CD4-positive, alpha-beta T cell (primary cell): ENCODE measurements around the gene CFAP53. TPM values are rescaled to one million over a fixed set of nuclear protein-coding genes. Genes with fewer than 3 reads are reported as not detected.

Experiments
- ATAC-seq: fragments of 200-7000 bp; cut with Tn5 transposase; one replicate; pipeline ENCODE4 v1.10.0; 2022; ENCODE audit warnings: mild to moderate bottlenecking; ENCODE audit not compliant: poor library complexity
- CTCF ChIA-PET: fragments of 350-600 bp; sonication (Branson Sonifier 250); formaldehyde crosslinking; loops from one replicate; lab custom pipeline; 2021; ENCODE audit warnings: antibody characterized with exemption, inconsistent platforms; lab: Charles Lee
- POLR2A ChIA-PET: fragments of 350-600 bp; sonication (Branson Sonifier 250); formaldehyde crosslinking; loops from one replicate; lab custom pipeline; 2021; ENCODE audit warnings: antibody characterized with exemption, inconsistent platforms; lab: Charles Lee
- DNase-seq, 14 experiments: peaks; one replicate each; pipeline ENCODE4 v3.0.0-alpha.2; 2013 to 2020; ENCODE audit warnings: mixed read lengths in 2 of 14
- H3K27ac ChIP-seq, 2 donors: one replicate each; pipeline versions ENCODE4 v1.5.1 to v1.7.0; 2013; ENCODE audit warnings: low read length in 2 of 2, low read depth in 1 of 2, mild to moderate bottlenecking in 1 of 2
- H3K27me3 ChIP-seq, 2 experiments: 1 replicate in 1 of 2; 2 replicates in 1 of 2; pipeline versions ENCODE4 v1.6.1 to v1.7.0; 2013; ENCODE audit warnings: low read length in 2 of 2, control low read depth in 1 of 2, mild to moderate bottlenecking in 1 of 2, moderate library complexity in 1 of 2; ENCODE audit not compliant: insufficient read depth in 2 of 2, control insufficient read depth in 1 of 2
- H3K36me3 ChIP-seq: one replicate; pipeline ENCODE4 v1.6.1; 2013; ENCODE audit warnings: low read length, control low read depth; ENCODE audit not compliant: insufficient read depth
- H3K4me1 ChIP-seq: one replicate; pipeline ENCODE4 v1.6.1; 2013; ENCODE audit warnings: low read length, control low read depth; ENCODE audit not compliant: insufficient read depth
- H3K4me3 ChIP-seq: one replicate; pipeline ENCODE4 v1.5.1; 2013; ENCODE audit warnings: mild to moderate bottlenecking, low read length, moderate library complexity
- H3K9me3 ChIP-seq, 2 experiments: 1 replicate in 1 of 2; 2 replicates in 1 of 2; pipeline versions ENCODE4 v1.6.1 to v1.7.0; 2013; ENCODE audit warnings: low read length in 2 of 2, mild to moderate bottlenecking in 2 of 2, control low read depth in 1 of 2, moderate library complexity in 1 of 2; ENCODE audit not compliant: control insufficient read depth in 1 of 2, insufficient read depth in 1 of 2
- H3K27ac Mint-ChIP-seq: one replicate; pipeline ENCODE4 v1.8.0; 2020; ENCODE audit warnings: mixed read lengths
- H3K27me3 Mint-ChIP-seq: one replicate; pipeline ENCODE4 v1.8.0; 2021; ENCODE audit warnings: mixed read lengths
- H3K36me3 Mint-ChIP-seq: one replicate; pipeline ENCODE4 v1.8.0; 2021; ENCODE audit warnings: low read depth, mixed read lengths
- H3K4me1 Mint-ChIP-seq: one replicate; pipeline ENCODE4 v1.8.0; 2021; ENCODE audit warnings: low read depth, mixed read lengths
- H3K4me3 Mint-ChIP-seq: one replicate; pipeline ENCODE4 v1.8.0; 2020; ENCODE audit warnings: mild to moderate bottlenecking, mixed read lengths
- H3K9me3 Mint-ChIP-seq: one replicate; pipeline ENCODE4 v1.8.0; 2020; ENCODE audit warnings: mixed read lengths
- CTCF ChIP-seq: fragments of 200-600 bp; IDR thresholded peaks from one replicate; pipeline ENCODE4 v1.8.0; 2022; ENCODE audit warnings: antibody characterized with exemption, mild to moderate bottlenecking
- intact Hi-C, 2 experiments: fragments of 100-400 bp; cut with DNase I in 1 of 2; cut with micrococcal nuclease in 1 of 2; formaldehyde crosslinking; loops; one replicate each; pipeline versions ENCODE4 v1.15.1 to v1.9.0; 2023 to 2025; cut with DNase I, micrococcal nuclease
- total RNA-seq, 174 experiments: library from RNA in 2 of 174; stranded (reverse) in 2 of 174; gene quantifications; one replicate each; pipeline ENCODE4 v1.2.3 and lab custom pipeline; 2021 to 2026

Gene CFAP53
- total RNA-seq, 2 experiments from 2014 or later = 0.33 to 0.47 TPM

GRCh38 chr18:50199346-50199855 is 66.9 kb downstream of the CFAP53 start:
- Mint-ChIP-seq H3K27ac (no peak overlapping the region), H3K9me3 (peaks cover 3% of the 10 kb centered on the region), H3K27me3 (peaks cover 80% of the 10 kb centered on the region), H3K4me1 (peaks cover 22% of the 10 kb centered on the region), H3K36me3 (no peaks in the 10 kb centered on the region), H3K4me3 (no peak overlapping the region)
- Histone ChIP-seq H3K27me3 (peaks cover 34 to 66% of the 10 kb centered on the region in 2 experiments), H3K27ac (no peak overlapping the region), H3K9me3 (peaks cover 0 to 8% of the 10 kb centered on the region in 2 experiments), H3K4me1 (peaks cover 17% of the 10 kb centered on the region), H3K36me3 (no peaks in the 10 kb centered on the region), H3K4me3 (no peak overlapping the region)
- ChIA-PET CTCF (no interaction called here), POLR2A (no interaction called here)
- no peak for TF ChIP-seq CTCF
- no peak for DNase-seq
- ATAC-seq = no peak
- intact Hi-C loops = no loop called here

DNA sequence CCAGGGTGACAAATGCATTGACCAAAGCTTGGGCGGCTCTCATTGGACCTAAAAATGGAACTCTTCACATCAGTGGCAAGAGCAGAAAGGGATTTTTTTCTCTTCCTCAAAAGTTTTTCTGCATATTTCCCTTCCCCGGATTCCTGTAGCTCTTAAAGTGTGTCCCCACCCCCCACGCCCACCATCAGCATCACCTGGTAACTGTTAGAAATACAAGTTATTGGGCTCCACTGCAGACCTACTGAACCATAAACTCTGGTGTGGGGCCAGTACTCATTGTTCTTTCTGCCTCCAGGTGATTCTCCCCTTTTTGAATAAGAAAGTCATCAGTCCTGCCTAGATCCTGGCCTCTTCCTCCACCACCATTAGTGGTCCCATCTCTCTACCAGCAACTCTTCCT is 70.0 kb downstream of the CFAP53 start:
- Histone ChIP-seq H3K27ac (no peak overlapping the region), H3K36me3 (no peaks in the 10 kb centered on the region), H3K4me3 (no peak overlapping the region), H3K27me3 (peaks cover 41 to 72% of the 10 kb centered on the region in 2 experiments), H3K4me1 (peaks cover 24% of the 10 kb centered on the region), H3K9me3 (peaks cover 8 to 10% of the 10 kb centered on the region in 2 experiments)
- H3K4me3 Mint-ChIP-seq = peak overlapping the region; percentile 60
- CTCF ChIA-PET = interaction anchor here (1.6 kb wide), 1 partner anchor 13 kb away, joined by 4 read pairs; no protein-coding TSS in a partner anchor
- peaks cover 3% of the 10 kb centered on the region for H3K9me3 Mint-ChIP-seq
- no peak overlapping the region for H3K27ac Mint-ChIP-seq
- H3K4me1 Mint-ChIP-seq = peaks cover 28% of the 10 kb centered on the region
- POLR2A ChIA-PET = interaction anchor here (1.3 kb wide), 1 partner anchor 12 kb away, joined by 4 read pairs; no protein-coding TSS in a partner anchor
- DNase-seq = no peak
- no peak for TF ChIP-seq CTCF
- H3K36me3 Mint-ChIP-seq = no peaks in the 10 kb centered on the region
- intact Hi-C loops = no loop called here
- H3K27me3 Mint-ChIP-seq = peaks cover 82% of the 10 kb centered on the region
- ATAC-seq = no peak

- CTCF ChIA-PET = interaction anchor here (1.6 kb wide), 1 partner anchor 12 kb away, joined by 4 read pairs; no protein-coding TSS in a partner anchor
Observed at GRCh38 chr18:50195689-50196088, 70.6 kb downstream of the CFAP53 start.

More at GRCh38 chr18:50195689-50196088, 70.6 kb downstream of the CFAP53 start:
- no peak overlapping the region for H3K4me3 ChIP-seq
- H3K4me1 Mint-ChIP-seq = peaks cover 28% of the 10 kb centered on the region
- no peaks in the 10 kb centered on the region for H3K36me3 Mint-ChIP-seq
- H3K27me3 ChIP-seq = peaks cover 41 to 72% of the 10 kb centered on the region in 2 experiments
- peaks cover 81% of the 10 kb centered on the region for H3K27me3 Mint-ChIP-seq
- no peaks in the 10 kb centered on the region for H3K36me3 ChIP-seq
- peaks cover 2 to 10% of the 10 kb centered on the region in 2 experiments for H3K9me3 ChIP-seq
- H3K4me1 ChIP-seq = peaks cover 24% of the 10 kb centered on the region
- H3K27ac Mint-ChIP-seq = no peak overlapping the region
- TF ChIP-seq CTCF = no peak
- DNase-seq (no peak), ATAC-seq (no peak)
- no peak overlapping the region for H3K27ac ChIP-seq
- H3K4me3 Mint-ChIP-seq = peak overlapping the region; percentile 69
- no peaks in the 10 kb centered on the region for H3K9me3 Mint-ChIP-seq
- intact Hi-C loops = no loop called here
- POLR2A ChIA-PET = interaction anchor here (1.2 to 1.3 kb wide), 2 partner anchors 8 to 12 kb away, joined by 3 to 4 read pairs; no protein-coding TSS in a partner anchor
